ENCODE data around the gene CLDN3. TPM values are rescaled to one million over a fixed set of nuclear protein-coding genes. Genes with fewer than 3 reads are reported as not detected.
A peak's percentile ranks its signal among the peaks of the same experiment; 100 is the strongest.
"Not testable (repeated sequence)": the region's sequence is repeated elsewhere in the genome, so short reads cannot be mapped to it uniquely, and the experiment has no call there.

CLDN3 gene
- total RNA-seq, 1 experiment from 2014 or later = not detected

DNA sequence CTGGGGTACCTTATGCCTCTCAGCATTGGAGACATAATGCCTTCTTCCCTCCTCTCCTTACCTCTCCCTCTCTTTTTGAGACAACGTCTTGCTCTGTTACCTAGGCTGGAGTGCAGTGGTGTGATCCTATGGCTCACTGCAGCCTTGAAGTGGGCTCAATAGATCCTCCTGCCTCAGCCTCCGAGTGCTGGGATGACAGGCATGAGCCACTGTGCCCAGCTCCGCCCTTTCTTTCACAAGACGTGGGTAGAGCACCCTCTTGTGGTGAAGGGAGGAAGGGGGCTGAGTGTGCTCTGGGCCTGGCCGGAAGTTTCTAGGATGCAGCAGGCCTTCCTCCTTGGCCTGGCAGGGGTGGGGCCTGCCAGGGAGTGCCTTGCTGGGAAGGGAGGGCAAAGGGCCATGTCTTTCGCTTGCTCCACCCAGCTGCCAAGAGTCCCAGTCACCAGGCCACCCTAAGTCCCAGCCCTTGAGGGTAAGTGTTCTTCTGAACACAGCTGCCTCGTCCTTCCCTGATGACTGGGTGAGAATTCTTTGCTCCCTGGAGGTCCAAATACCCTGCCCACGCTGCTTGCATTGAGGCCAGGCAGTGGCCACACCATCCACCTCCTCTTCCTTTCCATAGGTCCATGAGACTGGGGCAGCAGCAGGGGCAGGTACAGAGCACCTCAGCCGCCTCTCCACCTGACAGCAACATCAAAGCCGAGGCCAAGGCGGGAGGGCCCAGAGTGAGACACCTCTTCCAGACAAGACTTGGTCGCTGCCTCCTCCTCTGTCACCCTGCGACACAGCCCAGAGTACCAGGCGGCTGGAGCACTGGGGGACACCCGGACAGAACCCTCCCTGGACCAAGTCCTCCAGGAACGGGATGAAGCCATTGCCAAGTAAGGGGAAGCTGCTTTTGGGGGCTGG lies 35.2 kb downstream of the CLDN3 start:
- no peak overlapping the region for H3K4me3 ChIP-seq
- no peaks in the 10 kb centered on the region for H3K9me3 ChIP-seq (replicated peaks)
- no peaks in the 10 kb centered on the region; the same call in 1 of the 2 replicates for H3K36me3 ChIP-seq
- no peak overlapping the region for H3K27ac ChIP-seq
- no peaks in the 10 kb centered on the region for H3K4me1 ChIP-seq
- DNase-seq = peak; percentile 84 to 95
- no peaks in the 10 kb centered on the region for H3K27me3 ChIP-seq

- Histone ChIP-seq H3K4me3 (no peak overlapping the region), H3K27ac (no peak overlapping the region), H3K9me3 (replicated peaks) (no peaks in the 10 kb centered on the region), H3K4me1 (no peaks in the 10 kb centered on the region), H3K36me3 (no peaks in the 10 kb centered on the region; the same call in 1 of the 2 replicates), H3K27me3 (no peaks in the 10 kb centered on the region)
- DNase-seq = no peak
Observed at GRCh38 chr7:73732397-73732796, 37.7 kb downstream of the CLDN3 start.

GRCh38 chr7:73730485-73730884 lies 39.6 kb downstream of the CLDN3 start:
- Histone ChIP-seq H3K36me3 (no peaks in the 10 kb centered on the region), H3K4me3 (no peak overlapping the region), H3K9me3 (replicated peaks) (no peaks in the 10 kb centered on the region), H3K27ac (no peak overlapping the region), H3K4me1 (no peaks in the 10 kb centered on the region), H3K27me3 (no peaks in the 10 kb centered on the region)
- DNase-seq = no peak

DNA sequence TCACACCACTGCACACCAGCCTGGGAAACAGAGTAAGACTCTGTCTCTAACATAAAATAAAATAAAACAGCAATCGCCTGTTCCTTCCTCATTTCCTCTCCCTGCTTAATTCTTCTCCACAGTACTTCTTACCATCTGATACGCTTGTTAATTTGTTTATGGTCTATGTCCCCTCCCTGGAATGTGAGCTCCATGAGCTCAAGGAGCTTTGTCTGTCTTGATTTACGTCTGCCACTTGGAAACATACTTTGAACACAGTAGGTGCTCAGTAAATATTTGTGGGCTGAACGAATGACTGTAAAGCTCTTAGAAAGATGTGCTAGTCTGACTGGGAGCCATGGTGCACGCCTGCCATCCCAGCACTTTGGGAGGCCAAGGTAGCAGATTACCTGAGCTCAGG lies 41.5 kb downstream of the CLDN3 start:
- DNase-seq = no peak

GRCh38 chr7:73727952-73728351 lies 42.1 kb downstream of the CLDN3 start:
- Histone ChIP-seq H3K27ac (no peak overlapping the region), H3K9me3 (replicated peaks) (no peaks in the 10 kb centered on the region), H3K4me1 (no peaks in the 10 kb centered on the region), H3K36me3 (no peaks in the 10 kb centered on the region), H3K4me3 (no peak overlapping the region), H3K27me3 (no peaks in the 10 kb centered on the region)
- DNase-seq = no peak

More for the DNA sequence above, 41.5 kb downstream of the CLDN3 start:
- Histone ChIP-seq H3K4me3 (no peak overlapping the region), H3K27me3 (no peaks in the 10 kb centered on the region), H3K4me1 (no peaks in the 10 kb centered on the region), H3K9me3 (replicated peaks) (no peaks in the 10 kb centered on the region), H3K36me3 (no peaks in the 10 kb centered on the region), H3K27ac (no peak overlapping the region)

GRCh38 chr7:73726083-73726466 lies 44.0 kb downstream of the CLDN3 start:
- no peaks in the 10 kb centered on the region for H3K36me3 ChIP-seq
- DNase-seq = no peak
- peaks cover 3% of the 10 kb centered on the region; the same call in 1 of the 2 replicates for H3K4me1 ChIP-seq
- H3K4me3 ChIP-seq = no peak overlapping the region
- H3K9me3 ChIP-seq (replicated peaks) = no peaks in the 10 kb centered on the region
- H3K27me3 ChIP-seq = no peaks in the 10 kb centered on the region
- H3K27ac ChIP-seq = no peak overlapping the region

GRCh38 chr7:73723813-73724212 lies 46.3 kb downstream of the CLDN3 start:
- Histone ChIP-seq H3K36me3 (no peaks in the 10 kb centered on the region), H3K27ac (no peak overlapping the region), H3K4me3 (no peak overlapping the region), H3K27me3 (no peaks in the 10 kb centered on the region), H3K9me3 (replicated peaks) (no peaks in the 10 kb centered on the region), H3K4me1 (peaks cover 5% of the 10 kb centered on the region; the same call in 1 of the 2 replicates)
- no peak for DNase-seq

DNA sequence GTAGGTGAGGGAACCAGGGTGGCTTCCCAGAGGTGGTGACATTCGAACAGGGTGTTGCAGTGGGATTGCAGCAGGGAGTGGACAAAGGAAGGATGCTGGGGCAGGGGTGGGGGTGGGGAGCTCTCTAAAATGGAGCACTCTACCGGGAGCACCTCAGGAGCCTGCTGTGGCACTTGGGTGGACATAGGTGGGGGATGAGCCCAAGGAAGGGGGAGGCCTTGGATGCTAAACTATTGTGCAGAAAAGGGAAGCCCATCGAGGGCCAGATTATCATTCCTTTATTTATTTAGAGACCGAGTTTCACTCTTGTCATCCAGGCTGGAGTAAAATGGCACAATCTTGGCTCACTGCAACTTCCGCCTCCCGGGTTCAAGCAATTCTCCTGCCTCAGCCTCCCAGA lies 47.3 kb downstream of the CLDN3 start:
- Histone ChIP-seq H3K36me3 (no peaks in the 10 kb centered on the region), H3K4me3 (no peak overlapping the region), H3K27ac (no peak overlapping the region), H3K27me3 (no peaks in the 10 kb centered on the region), H3K4me1 (peaks cover 15% of the 10 kb centered on the region), H3K9me3 (replicated peaks) (no peaks in the 10 kb centered on the region)
- DNase-seq = no peak

GRCh38 chr7:73722182-73722581 lies 47.9 kb downstream of the CLDN3 start:
- peaks cover 21% of the 10 kb centered on the region for H3K4me1 ChIP-seq
- H3K27ac ChIP-seq; H3K4me3 ChIP-seq; H3K27me3 ChIP-seq; H3K36me3 ChIP-seq; H3K9me3 ChIP-seq (replicated peaks); DNase-seq: not testable (repeated sequence)

GRCh38 chr7:73721377-73721817 lies 48.7 kb downstream of the CLDN3 start:
- Histone ChIP-seq H3K27ac (no peak overlapping the region), H3K4me1 (peaks cover 26% of the 10 kb centered on the region), H3K4me3 (no peak overlapping the region), H3K27me3 (no peaks in the 10 kb centered on the region), H3K9me3 (replicated peaks) (no peaks in the 10 kb centered on the region), H3K36me3 (no peaks in the 10 kb centered on the region)
- peak; percentile 71 to 74 for DNase-seq

DNA sequence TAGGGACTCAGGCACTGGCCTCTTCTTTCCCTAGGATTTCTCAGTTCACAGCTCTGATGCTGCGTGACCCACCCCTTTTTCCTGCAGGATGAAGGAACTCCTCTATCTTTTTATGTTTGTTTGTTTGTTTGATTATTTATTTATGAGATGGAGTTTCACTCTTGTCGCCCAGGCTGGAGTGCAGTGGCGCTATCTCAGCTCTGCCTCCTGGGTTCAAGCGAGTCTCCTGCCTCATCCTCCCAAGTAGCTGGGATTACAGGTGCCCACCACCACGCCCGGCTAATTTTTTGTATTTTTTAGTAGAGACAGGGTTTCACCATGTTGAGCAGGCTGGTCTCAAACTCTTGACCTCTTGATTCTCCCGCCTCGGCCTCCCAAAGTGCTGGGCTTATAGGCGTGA lies 49.6 kb downstream of the CLDN3 start:
- H3K4me3 ChIP-seq; H3K27me3 ChIP-seq; H3K9me3 ChIP-seq (replicated peaks); DNase-seq; H3K27ac ChIP-seq; H3K36me3 ChIP-seq: not testable (repeated sequence)
- peaks cover 32% of the 10 kb centered on the region for H3K4me1 ChIP-seq

DNA sequence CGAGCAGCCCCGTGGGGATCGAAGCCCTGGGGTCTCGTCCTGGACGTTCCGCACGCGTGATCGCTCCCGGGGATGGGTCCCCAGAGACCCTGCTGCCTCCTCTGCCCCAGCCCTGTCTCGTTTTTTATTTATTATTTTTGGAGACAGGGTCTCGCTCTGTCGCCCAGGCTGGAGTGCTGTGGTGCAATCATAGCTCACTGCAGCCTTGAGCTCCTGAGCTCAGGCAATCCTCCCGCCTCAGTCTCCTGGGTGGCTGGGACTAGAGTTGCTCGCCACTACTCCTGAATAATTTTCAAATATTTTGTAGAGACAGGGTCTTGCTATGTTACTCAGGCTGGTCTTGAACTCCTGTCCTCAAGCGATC lies 50.3 kb downstream of the CLDN3 start:
- Histone ChIP-seq H3K27me3 (no peaks in the 10 kb centered on the region), H3K27ac (no peak overlapping the region), H3K4me1 (peaks cover 39% of the 10 kb centered on the region), H3K4me3 (peak overlapping the region; percentile 88), H3K9me3 (replicated peaks) (no peaks in the 10 kb centered on the region), H3K36me3 (no peaks in the 10 kb centered on the region)
- no peak for DNase-seq

Other genes starting within 250 kb of the CLDN3 start
- 128 and 139 TPM in 2 replicates for gene BAZ1B, start 248.0 kb downstream of the CLDN3 start, total RNA-seq (2014; rRNA removed; shearing (Covaris generic))
- 38.8 and 39.7 TPM in 2 replicates for gene BCL7B, start 212.6 kb downstream of the CLDN3 start, total RNA-seq (2014; rRNA removed; shearing (Covaris generic))
- gene TBL2, start 191.7 kb downstream of the CLDN3 start, total RNA-seq (2014; rRNA removed; shearing (Covaris generic)) = 43.8 and 55.9 TPM in 2 replicates
- gene MLXIPL, start 145.7 kb downstream of the CLDN3 start, total RNA-seq (2014; rRNA removed; shearing (Covaris generic)) = 0.10 TPM in 1 of 2 replicates, not detected in the other
- gene VPS37D, start 102.4 kb downstream of the CLDN3 start, total RNA-seq (2014; rRNA removed; shearing (Covaris generic)) = 0.53 and 1.2 TPM in 2 replicates
- gene DNAJC30, start 86.8 kb downstream of the CLDN3 start, total RNA-seq (2014; rRNA removed; shearing (Covaris generic)) = 5.1 and 6.0 TPM in 2 replicates
- gene BUD23, start 86.7 kb downstream of the CLDN3 start, total RNA-seq (2014; rRNA removed; shearing (Covaris generic)) = 86.6 and 91.7 TPM in 2 replicates
- 6.9 and 10.4 TPM in 2 replicates for gene STX1A, start 50.6 kb downstream of the CLDN3 start, total RNA-seq (2014; rRNA removed; shearing (Covaris generic))
- 11.8 and 13.9 TPM in 2 replicates for gene ABHD11, start 31.5 kb downstream of the CLDN3 start, total RNA-seq (2014; rRNA removed; shearing (Covaris generic))
- gene CLDN4, start 60.7 kb upstream of the CLDN3 start, total RNA-seq (2014; rRNA removed; shearing (Covaris generic)) = 0.06 and 0.08 TPM in 2 replicates
- gene METTL27, start 72.2 kb upstream of the CLDN3 start, total RNA-seq (2014; rRNA removed; shearing (Covaris generic)) = 0.30 and 0.55 TPM in 2 replicates
- gene TMEM270, start 90.9 kb upstream of the CLDN3 start, total RNA-seq (2014; rRNA removed; shearing (Covaris generic)) = not detected in 2 replicates

Data from SJCRH30 (cell line).